NOMO-1 treated with DMSO at 0.1 percent for 48 hours (cell line): ENCODE results near the gene SMARCA1.

Source experiments
- DNase-seq: peaks from one replicate; lab custom pipeline; 2025; ENCODE audit not compliant: unreplicated experiment; lab: John Stamatoyannopoulos, UW

SMARCA1 gene

DNA sequence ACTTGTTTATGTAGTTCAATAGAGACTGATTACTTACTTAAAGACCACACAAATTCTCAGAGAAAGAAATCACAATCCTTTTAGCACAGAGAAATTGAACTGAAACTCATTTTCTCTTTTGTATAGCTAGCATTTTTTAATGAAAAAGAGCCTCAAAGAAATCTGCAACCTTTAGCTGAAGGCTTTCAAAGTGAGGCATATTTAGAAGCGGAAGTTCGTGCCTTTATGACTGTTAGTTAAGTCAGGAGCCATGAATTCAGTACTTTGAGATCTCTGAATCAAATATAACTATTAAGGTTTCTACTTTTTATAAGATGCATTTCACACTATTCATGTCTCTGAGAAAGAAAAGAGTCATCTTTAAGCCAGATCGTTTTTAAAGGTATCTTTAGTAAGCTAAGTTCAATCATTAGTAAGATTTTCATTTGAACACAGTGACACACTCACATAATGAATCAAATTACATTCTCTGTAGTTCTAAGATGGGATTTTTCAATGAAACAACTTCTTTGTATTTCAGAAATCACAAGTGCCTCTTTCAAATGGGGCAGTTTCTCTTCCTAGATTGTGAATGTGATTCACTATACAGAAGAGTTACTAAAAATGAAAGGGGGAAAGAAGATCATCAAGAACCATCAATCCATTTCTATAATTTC lies 61.4 kb downstream of the SMARCA1 start:
- DNase-seq = no peak

DNA sequence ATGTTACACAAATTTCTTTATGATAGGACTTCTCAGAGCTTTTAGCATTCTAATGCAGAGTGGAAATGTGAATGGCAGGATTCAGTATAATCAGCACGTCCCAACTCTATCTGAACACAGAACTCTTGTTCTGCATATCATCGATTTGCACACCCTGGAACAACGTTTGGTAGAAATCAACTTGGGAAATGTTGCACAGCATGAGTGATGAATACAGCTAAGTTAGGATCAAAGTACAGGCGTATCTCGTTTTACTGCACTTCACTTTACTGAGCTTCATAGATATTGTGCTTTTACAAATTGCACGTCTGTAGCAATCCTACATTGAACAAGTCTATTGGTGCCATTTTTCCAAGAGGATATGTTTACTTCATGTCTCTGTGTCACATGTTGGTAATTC lies 70.8 kb downstream of the SMARCA1 start:
- no peak for DNase-seq

DNA sequence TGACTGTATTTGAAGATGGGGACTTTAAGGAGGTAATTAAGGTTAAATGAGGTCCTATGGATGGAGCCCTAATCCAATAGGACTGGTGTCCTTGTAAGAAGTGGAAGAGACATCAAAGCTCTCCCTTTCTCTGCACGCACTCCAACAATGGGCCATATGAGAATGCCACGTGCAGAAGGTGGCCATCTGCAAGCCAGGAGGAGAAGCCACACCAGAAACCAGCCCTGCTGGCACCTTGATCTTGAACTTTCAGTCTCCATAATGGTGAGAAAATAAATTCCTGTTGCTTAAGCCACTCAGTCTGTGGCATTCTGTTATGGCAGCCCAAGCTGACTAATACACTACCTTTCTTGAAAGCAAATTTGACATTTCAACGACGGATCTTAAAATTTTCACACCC lies 73.2 kb downstream of the SMARCA1 start:
- DNase-seq = no peak

DNA sequence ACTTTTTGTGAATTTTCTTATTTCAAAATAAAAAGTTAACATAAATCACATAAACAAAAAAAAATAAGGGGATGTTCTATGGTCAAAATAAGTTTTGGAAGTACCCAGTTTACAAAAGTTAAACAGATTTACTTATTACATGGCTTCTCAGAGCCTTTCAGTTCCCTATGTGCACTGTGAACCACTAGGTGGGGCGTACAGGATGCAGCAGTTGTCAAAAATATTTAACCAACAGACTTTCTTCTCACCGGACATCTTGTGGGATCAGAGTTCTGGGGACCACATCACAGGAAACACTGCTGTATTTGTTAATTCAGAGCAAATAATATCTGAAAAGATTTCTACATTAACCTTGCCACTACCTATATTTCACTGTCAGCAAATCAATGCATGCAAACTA lies 74.1 kb downstream of the SMARCA1 start:
- DNase-seq = no peak

DNA sequence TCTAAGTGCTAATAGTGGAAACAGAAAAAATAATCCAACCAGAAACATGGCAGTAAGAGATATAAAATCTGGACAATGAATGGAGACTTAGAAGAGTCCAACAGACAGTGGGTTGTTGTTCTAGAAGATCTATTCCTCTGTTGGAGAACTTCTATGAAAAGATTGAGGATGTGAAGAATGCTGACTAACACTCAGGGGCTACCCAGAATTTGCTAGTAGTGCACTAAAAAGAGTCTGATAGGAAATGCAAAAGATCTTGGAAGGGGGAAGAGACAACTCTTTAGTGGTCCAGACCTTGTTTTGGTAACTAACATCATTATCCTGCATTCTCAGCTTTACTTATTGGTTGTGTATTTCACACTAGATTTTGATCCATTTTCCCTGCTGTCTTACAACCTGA lies 77.9 kb downstream of the SMARCA1 start:
- no peak for DNase-seq

DNA sequence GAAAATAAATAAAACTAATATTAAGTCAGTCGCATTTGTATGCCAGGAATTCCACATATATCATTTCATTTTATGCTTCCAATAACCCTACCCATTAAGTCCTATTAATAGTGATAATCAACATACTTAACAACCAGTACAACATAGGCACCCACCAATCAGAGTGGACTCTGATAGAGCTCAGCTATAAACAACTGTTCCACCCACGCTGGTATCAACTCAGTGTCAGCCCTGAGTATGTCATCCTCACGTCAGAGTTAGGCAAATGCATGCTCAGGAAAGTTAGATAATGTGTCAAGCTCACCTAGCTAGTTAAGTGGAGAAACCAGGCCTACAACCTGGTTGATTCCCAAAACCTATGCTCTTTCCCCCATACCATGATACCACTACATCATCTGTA lies 89.3 kb downstream of the SMARCA1 start:
- no peak for DNase-seq

DNA sequence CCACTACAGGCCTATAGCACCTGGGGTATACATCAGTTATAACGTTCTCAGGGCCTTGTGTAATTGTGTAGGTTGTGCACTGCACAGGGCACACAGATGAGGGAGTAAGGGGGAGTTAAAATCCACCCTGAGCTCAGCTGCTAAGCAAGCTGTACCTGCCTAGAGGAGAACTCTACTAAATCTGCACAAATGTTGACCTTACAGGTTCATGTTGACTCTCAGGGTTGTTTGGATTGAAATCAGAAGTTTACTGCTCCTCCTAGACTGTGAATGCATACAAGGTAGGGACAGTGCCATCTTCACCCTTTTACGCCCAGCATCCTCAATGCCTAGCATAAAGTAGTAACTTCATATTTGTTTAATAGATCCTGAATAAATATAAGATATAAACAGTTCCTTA lies 89.8 kb downstream of the SMARCA1 start:
- no peak for DNase-seq

DNA sequence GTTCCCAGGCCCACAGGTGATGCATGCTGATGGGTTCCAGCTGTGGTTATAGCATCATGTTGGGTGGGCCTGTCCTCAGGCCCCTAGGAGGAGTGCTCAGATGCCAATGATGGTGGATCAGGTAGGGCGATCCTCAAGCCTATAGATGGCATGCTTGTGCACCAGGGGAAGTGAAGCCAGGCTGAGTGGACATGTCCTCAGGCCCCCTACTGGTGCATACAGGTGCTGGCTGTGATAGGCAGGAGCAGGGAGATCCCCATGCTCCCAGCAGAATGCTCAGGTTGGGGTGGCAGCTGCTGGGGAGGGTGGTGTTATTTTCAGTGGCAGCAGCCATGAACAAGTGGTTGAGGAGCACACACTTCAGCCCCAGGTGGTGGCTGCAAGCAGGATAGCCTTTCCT lies 96.0 kb downstream of the SMARCA1 start:
- no peak for DNase-seq

DNA sequence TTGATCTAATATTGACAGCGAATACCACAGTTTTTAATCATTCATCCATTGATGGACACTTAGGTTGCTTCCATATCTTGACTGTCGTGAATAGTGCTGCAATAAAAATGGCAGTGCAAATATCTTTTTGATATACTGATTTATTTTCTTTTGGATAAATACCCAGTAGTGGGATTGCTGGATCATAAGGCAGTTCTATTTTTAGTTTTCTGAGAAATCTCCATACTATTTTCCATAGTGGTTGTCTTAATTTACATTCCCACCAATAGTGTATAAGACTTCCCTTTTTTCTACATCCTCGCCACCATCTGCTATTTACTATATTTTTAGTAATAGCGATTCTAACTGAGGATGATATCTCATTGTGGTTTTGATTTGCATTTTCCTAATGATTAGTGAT lies 100.1 kb downstream of the SMARCA1 start:
- DNase-seq = no peak

DNA sequence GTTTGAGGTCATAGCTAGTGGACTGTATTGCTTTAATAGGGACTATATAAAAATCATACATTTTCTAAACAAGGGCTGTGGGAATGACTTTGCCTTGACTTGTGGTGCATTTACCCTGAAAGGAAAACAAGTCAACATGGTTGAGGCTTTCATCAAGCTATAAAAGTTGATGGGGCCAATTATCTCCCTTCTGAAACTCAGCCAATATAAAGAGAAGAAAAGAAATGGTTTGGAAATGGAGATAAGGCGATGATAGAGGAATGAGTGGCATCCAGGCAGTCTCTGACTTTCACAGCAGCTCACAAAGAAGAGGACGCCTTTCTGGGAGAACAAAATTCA lies 118.7 kb downstream of the SMARCA1 start:
- no peak for DNase-seq

DNA sequence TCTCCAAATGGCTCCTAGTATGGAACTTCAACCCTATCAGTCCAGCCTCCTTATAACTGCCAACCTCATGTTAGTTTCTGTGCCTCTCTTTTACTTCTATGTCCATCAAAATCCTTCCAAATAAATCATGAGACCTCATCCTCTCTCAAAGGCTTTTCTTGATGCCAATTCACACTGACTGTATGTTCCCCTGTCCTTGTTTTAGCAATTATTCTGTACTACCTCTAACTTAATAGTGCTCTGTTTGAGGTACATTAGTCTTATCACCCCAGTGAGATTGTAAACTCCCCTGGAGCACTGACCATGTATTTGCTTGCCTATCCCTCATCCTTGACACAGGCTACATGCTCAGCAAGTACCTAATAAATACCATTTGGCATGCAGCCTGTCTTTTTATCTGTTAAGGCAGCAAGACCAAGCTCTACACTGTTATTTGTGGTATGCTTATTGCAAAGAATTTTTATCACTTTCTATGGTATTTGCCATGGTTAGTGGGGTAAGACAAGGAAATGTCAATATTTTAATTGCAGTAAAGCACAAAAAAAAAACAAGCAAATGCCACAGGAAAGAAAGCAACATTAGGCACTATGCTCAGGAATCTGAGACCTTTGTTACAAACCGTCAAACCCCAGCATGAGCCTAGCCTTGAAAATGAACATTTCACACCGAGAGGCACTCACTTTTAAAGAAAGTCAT lies 119.2 kb downstream of the SMARCA1 start:
- no peak for DNase-seq
